Trophoblast cell (in vitro differentiated cells and primary cell): Measurements from ENCODE around the gene PRPH.
"Not testable (repeated sequence)": the region's sequence is repeated elsewhere in the genome, so short reads cannot be mapped to it uniquely, and the experiment has no call there.

ENCODE experiments used
- DNase-seq, 2 donors: peaks; one replicate each; pipeline ENCODE4 v3.0.0-alpha.2; 2016
- H2AFZ ChIP-seq: 2 replicates; pipeline ENCODE4 v1.6.1; 2013; ENCODE audit warnings: low read length, moderate library complexity, mild to moderate bottlenecking; ENCODE audit not compliant: insufficient read depth, poor library complexity
- H2AK5ac ChIP-seq: 2 replicates; pipeline ENCODE4 v1.6.1; 2013; ENCODE audit warnings: mild to moderate bottlenecking, low read length
- H2BK120ac ChIP-seq: 2 replicates; pipeline ENCODE4 v1.6.1; 2013; ENCODE audit warnings: low read length, mild to moderate bottlenecking, moderate library complexity; ENCODE audit not compliant: insufficient read depth, poor library complexity
- H2BK12ac ChIP-seq: 2 replicates; pipeline ENCODE4 v1.6.1; 2013; ENCODE audit warnings: mild to moderate bottlenecking, low read length, moderate library complexity
- H2BK5ac ChIP-seq: 2 replicates; pipeline ENCODE4 v1.6.1; 2013; ENCODE audit warnings: low read length, low read depth, moderate library complexity, mild to moderate bottlenecking; ENCODE audit not compliant: poor library complexity
- H3K14ac ChIP-seq: 2 replicates; pipeline ENCODE4 v1.6.1; 2013; ENCODE audit warnings: mild to moderate bottlenecking, low read length
- H3K18ac ChIP-seq: 2 replicates; pipeline ENCODE4 v1.6.1; 2013; ENCODE audit warnings: mild to moderate bottlenecking, low read length
- H3K23ac ChIP-seq: 2 replicates; pipeline ENCODE4 v1.6.1; 2013; ENCODE audit warnings: low read length
- H3K27ac ChIP-seq: 2 replicates; pipeline ENCODE4 v1.5.1; 2013; ENCODE audit warnings: low read depth, mild to moderate bottlenecking, inconsistent platforms, low read length, moderate library complexity
- H3K27me3 ChIP-seq: 2 replicates; pipeline ENCODE4 v1.6.1; 2013; ENCODE audit warnings: inconsistent platforms, mild to moderate bottlenecking, low read length, moderate library complexity; ENCODE audit not compliant: insufficient read depth
- H3K36me3 ChIP-seq, 2 experiments: 1 replicate in 1 of 2; 2 replicates in 1 of 2; pipeline ENCODE4 v1.6.1; 2013; ENCODE audit warnings: low read length in 2 of 2, mild to moderate bottlenecking in 2 of 2, moderate library complexity in 1 of 2; ENCODE audit not compliant: insufficient read depth in 2 of 2, control insufficient read depth in 1 of 2
- H3K4ac ChIP-seq: 2 replicates; pipeline ENCODE4 v1.6.1; 2013; ENCODE audit warnings: low read depth, mild to moderate bottlenecking, low read length, moderate library complexity
- H3K4me1 ChIP-seq, 2 experiments: 1 replicate in 1 of 2; 2 replicates in 1 of 2; pipeline ENCODE4 v1.6.1; 2013; ENCODE audit warnings: low read length in 2 of 2, mild to moderate bottlenecking in 2 of 2, moderate library complexity in 1 of 2; ENCODE audit not compliant: insufficient read depth in 2 of 2, control insufficient read depth in 1 of 2
- H3K4me2 ChIP-seq: 2 replicates; pipeline ENCODE4 v1.6.1; 2013; ENCODE audit warnings: inconsistent platforms, mild to moderate bottlenecking, low read length, moderate library complexity
- H3K4me3 ChIP-seq: 2 replicates; pipeline ENCODE4 v1.5.1; 2013; ENCODE audit warnings: mild to moderate bottlenecking, low read depth, low read length, inconsistent platforms
- H3K79me1 ChIP-seq: one replicate; pipeline ENCODE4 v1.6.1; 2013; ENCODE audit warnings: low read length
- H3K79me2 ChIP-seq: 2 replicates; pipeline ENCODE4 v1.6.1; 2013; ENCODE audit warnings: low read length, mild to moderate bottlenecking; ENCODE audit not compliant: control insufficient read depth, insufficient read depth, poor library complexity
- H3K9ac ChIP-seq: 2 replicates; pipeline ENCODE4 v1.6.1; 2013; ENCODE audit warnings: mild to moderate bottlenecking, low read length
- H3K9me3 ChIP-seq: 2 replicates; pipeline ENCODE4 v1.6.1; 2013; ENCODE audit warnings: low read depth, mild to moderate bottlenecking, control low read depth, inconsistent platforms, low read length; ENCODE audit not compliant: insufficient read depth
- H4K12ac ChIP-seq: 2 replicates; pipeline ENCODE4 v1.6.1; 2013; ENCODE audit warnings: low read depth, mild to moderate bottlenecking, low read length, moderate library complexity
- H4K8ac ChIP-seq: 2 replicates; pipeline ENCODE4 v1.6.1; 2013; ENCODE audit warnings: low read depth, mild to moderate bottlenecking, low read length, moderate library complexity
- H4K91ac ChIP-seq: one replicate; pipeline ENCODE4 v1.6.1; 2013; ENCODE audit warnings: low read depth, mild to moderate bottlenecking, low read length, moderate library complexity
- WGBS: extraction: QIAGEN DNeasy Blood & Tissue Kit; methylation state at CpG from one replicate; pipeline ENCODE4 v1.1.7; 2013; ENCODE audit warnings: missing lambda C conversion rate; ENCODE audit not compliant: insufficient read length, insufficient coverage; ENCODE audit errors: extremely low coverage; 5-methylcytosine and 5-hydroxymethylcytosine counted together

The PRPH gene

GRCh38 chr12:49280545-49280944 is 14.4 kb upstream of the PRPH start:
- not testable (repeated sequence) for H3K4me2 ChIP-seq, H3K27me3 ChIP-seq, H4K91ac ChIP-seq, H2BK12ac ChIP-seq, H4K8ac ChIP-seq, H2AK5ac ChIP-seq, H3K4ac ChIP-seq, H3K18ac ChIP-seq, H3K9me3 ChIP-seq, H3K23ac ChIP-seq, H3K27ac ChIP-seq, H3K36me3 ChIP-seq, H3K79me2 ChIP-seq, H2AFZ ChIP-seq, H3K9ac ChIP-seq, H2BK5ac ChIP-seq, H3K79me1 ChIP-seq, DNase-seq, H3K14ac ChIP-seq, H3K4me1 ChIP-seq, H3K4me3 ChIP-seq, H2BK120ac ChIP-seq, H4K12ac ChIP-seq
- WGBS = no CpG with 5 or more reads among the region's 6 CpGs

GRCh38 chr12:49282302-49282701 is 12.6 kb upstream of the PRPH start:
- Histone ChIP-seq H3K4me2 (no peak overlapping the region), H2BK120ac (no peak overlapping the region), H3K4ac (no peak overlapping the region), H2BK12ac (no peak overlapping the region), H3K79me1 (no peaks in the 10 kb centered on the region), H4K8ac (no peak overlapping the region), H3K23ac (no peak overlapping the region), H3K27ac (no peak overlapping the region), H4K91ac (no peak overlapping the region), H2AFZ (no peak overlapping the region), H2AK5ac (no peak overlapping the region), H3K4me1 (peaks cover 2 to 4% of the 10 kb centered on the region in 2 experiments), H3K14ac (no peak overlapping the region), H3K36me3 (no peaks in the 10 kb centered on the region), H3K9me3 (peaks cover 3% of the 10 kb centered on the region), H3K9ac (no peak overlapping the region), H3K27me3 (no peaks in the 10 kb centered on the region), H3K79me2 (no peaks in the 10 kb centered on the region), H3K4me3 (no peak overlapping the region), H3K18ac (no peak overlapping the region), H2BK5ac (no peak overlapping the region), H4K12ac (no peak overlapping the region)
- WGBS = no CpG with 5 or more reads among the region's 5 CpGs
- DNase-seq = no peak

- H3K9ac ChIP-seq, H3K14ac ChIP-seq, H4K8ac ChIP-seq, DNase-seq, H3K9me3 ChIP-seq, H3K27me3 ChIP-seq, H3K4me1 ChIP-seq, H3K23ac ChIP-seq, H2AFZ ChIP-seq, H3K79me1 ChIP-seq, H2BK5ac ChIP-seq, H3K36me3 ChIP-seq, H4K12ac ChIP-seq, H3K79me2 ChIP-seq, H4K91ac ChIP-seq, H2AK5ac ChIP-seq, H2BK120ac ChIP-seq, H3K27ac ChIP-seq, H3K4me2 ChIP-seq, H3K18ac ChIP-seq, H3K4me3 ChIP-seq, H3K4ac ChIP-seq, H2BK12ac ChIP-seq: not testable (repeated sequence)
- WGBS = no CpG with 5 or more reads among the region's 6 CpGs
Measured at GRCh38 chr12:49282740-49283375, 12.1 kb upstream of the PRPH start.

- WGBS = no CpG with 5 or more reads among the region's 25 CpGs
- no peak overlapping the region for H2BK120ac ChIP-seq
- no peak overlapping the region for H3K4ac ChIP-seq
- H3K27me3 ChIP-seq = no peaks in the 10 kb centered on the region
- H3K27ac ChIP-seq = no peak overlapping the region
- no peak overlapping the region for H4K12ac ChIP-seq
- peaks cover 3% of the 10 kb centered on the region for H3K9me3 ChIP-seq
- H3K14ac ChIP-seq = no peak overlapping the region
- peaks cover 2 to 4% of the 10 kb centered on the region in 2 experiments for H3K4me1 ChIP-seq
- no peak overlapping the region for H2AK5ac ChIP-seq
- no peaks in the 10 kb centered on the region for H3K36me3 ChIP-seq
- H2BK5ac ChIP-seq = no peak overlapping the region
- H3K9ac ChIP-seq = no peak overlapping the region
- H3K79me1 ChIP-seq = no peaks in the 10 kb centered on the region
- H2BK12ac ChIP-seq = no peak overlapping the region
- H4K8ac ChIP-seq = no peak overlapping the region
- H3K18ac ChIP-seq = no peak overlapping the region
- H4K91ac ChIP-seq = no peak overlapping the region
- H3K4me3 ChIP-seq = no peak overlapping the region
- H3K23ac ChIP-seq = no peak overlapping the region
- DNase-seq = peak in 1 of 2 donors; percentile 50
- no peak overlapping the region for H2AFZ ChIP-seq
- H3K4me2 ChIP-seq = no peak overlapping the region
- H3K79me2 ChIP-seq = no peaks in the 10 kb centered on the region
Measured at GRCh38 chr12:49283541-49284429, 11.2 kb upstream of the PRPH start.
